H9 (cell line): ENCODE data around the gene DCPS. TPM values are rescaled to one million over a fixed set of nuclear protein-coding genes. Genes with fewer than 3 reads are reported as not detected.

Source experiments
- DNase-seq: peaks from one replicate; pipeline ENCODE4 v3.0.0-alpha.2; 2017
- H2AFZ ChIP-seq: one replicate; pipeline ENCODE4 v1.6.1; 2013; ENCODE audit warnings: mild to moderate bottlenecking, low read length, control low read depth, moderate library complexity
- H2AK5ac ChIP-seq: 2 replicates; pipeline ENCODE4 v1.6.1; 2013; ENCODE audit warnings: low read length, control low read depth, mixed read lengths; ENCODE audit not compliant: insufficient read length
- H2BK120ac ChIP-seq: one replicate; pipeline ENCODE4 v1.6.1; 2013; ENCODE audit warnings: low read depth, mild to moderate bottlenecking, low read length, control low read depth, inconsistent platforms; ENCODE audit not compliant: poor library complexity, severe bottlenecking
- H2BK12ac ChIP-seq: 2 replicates; pipeline ENCODE4 v1.6.1; 2013; ENCODE audit warnings: low read length, control low read depth, mixed read lengths, low read depth; ENCODE audit not compliant: insufficient read length
- H2BK15ac ChIP-seq: 2 replicates; pipeline ENCODE4 v1.6.1; 2013; ENCODE audit warnings: low read depth, low read length, control low read depth
- H2BK20ac ChIP-seq: one replicate; pipeline ENCODE4 v1.6.1; 2013; ENCODE audit warnings: low read depth, mild to moderate bottlenecking, low read length, control low read depth, inconsistent platforms; ENCODE audit not compliant: poor library complexity, severe bottlenecking
- H2BK5ac ChIP-seq: 2 replicates; pipeline ENCODE4 v1.6.1; 2013; ENCODE audit warnings: low read length, control low read depth, mixed read lengths; ENCODE audit not compliant: insufficient read length
- H3K14ac ChIP-seq: 2 replicates; pipeline ENCODE4 v1.6.1; 2013; ENCODE audit warnings: low read length, control low read depth; ENCODE audit not compliant: insufficient read depth
- H3K18ac ChIP-seq: 2 replicates; pipeline ENCODE4 v1.6.1; 2013; ENCODE audit warnings: low read depth, mild to moderate bottlenecking, mixed read lengths, low read length, control low read depth; ENCODE audit not compliant: insufficient read length
- H3K23ac ChIP-seq: 2 replicates; pipeline ENCODE4 v1.6.1; 2013; ENCODE audit warnings: low read length, control low read depth, mixed read lengths, low read depth; ENCODE audit not compliant: insufficient read length
- H3K23me2 ChIP-seq: 2 replicates; pipeline ENCODE4 v1.6.1; 2013; ENCODE audit warnings: low read depth, mild to moderate bottlenecking, mixed read lengths, low read length, control low read depth; ENCODE audit not compliant: insufficient read length, poor library complexity, severe bottlenecking
- H3K27ac ChIP-seq: 2 replicates; pipeline ENCODE4 v1.5.1; 2013; ENCODE audit warnings: low read length, control low read depth, mixed read lengths, low read depth; ENCODE audit not compliant: insufficient read length
- H3K27me3 ChIP-seq: 2 replicates; pipeline ENCODE4 v1.6.1; 2013; ENCODE audit warnings: low read length, control low read depth, inconsistent platforms; ENCODE audit not compliant: insufficient read depth
- H3K4ac ChIP-seq: 2 replicates; pipeline ENCODE4 v1.6.1; 2013; ENCODE audit warnings: low read depth, mild to moderate bottlenecking, control low read depth, inconsistent platforms, low read length, moderate library complexity
- H3K4me1 ChIP-seq: 2 replicates; pipeline ENCODE4 v1.6.1; 2013; ENCODE audit warnings: low read length, control low read depth, inconsistent platforms; ENCODE audit not compliant: insufficient read depth
- H3K4me2 ChIP-seq: 2 replicates; pipeline ENCODE4 v1.6.1; 2013; ENCODE audit warnings: low read length, control low read depth, mixed read lengths; ENCODE audit not compliant: insufficient read length, insufficient read depth
- H3K56ac ChIP-seq: 2 replicates; pipeline ENCODE4 v1.6.1; 2013; ENCODE audit warnings: low read depth, mild to moderate bottlenecking, mixed read lengths, low read length, control low read depth; ENCODE audit not compliant: insufficient read length
- H3K79me1 ChIP-seq: 2 replicates; pipeline ENCODE4 v1.6.1; 2013; ENCODE audit warnings: low read depth, mild to moderate bottlenecking, moderate library complexity, low read length, control low read depth, inconsistent platforms; ENCODE audit not compliant: insufficient read depth, poor library complexity, severe bottlenecking
- H3K79me2 ChIP-seq: 2 replicates; pipeline ENCODE4 v1.6.1; 2013; ENCODE audit warnings: low read length, control low read depth, inconsistent platforms; ENCODE audit not compliant: insufficient read depth
- H3K9ac ChIP-seq: 2 replicates; pipeline ENCODE4 v1.6.1; 2013; ENCODE audit warnings: low read length, control low read depth, mixed read lengths; ENCODE audit not compliant: insufficient read length; ENCODE audit errors: extremely low read depth
- H3K9me3 ChIP-seq: one replicate; pipeline ENCODE4 v1.6.1; 2013; ENCODE audit warnings: low read depth, low read length, inconsistent platforms; ENCODE audit not compliant: control insufficient read depth
- H3T11ph ChIP-seq: one replicate; pipeline ENCODE4 v1.6.1; 2013; ENCODE audit warnings: mild to moderate bottlenecking, low read length, control low read depth, inconsistent platforms
- H4K20me1 ChIP-seq: one replicate; pipeline ENCODE4 v1.6.1; 2013; ENCODE audit not compliant: control insufficient read depth, insufficient read length, insufficient read depth
- H4K5ac ChIP-seq: 2 replicates; pipeline ENCODE4 v1.6.1; 2013; ENCODE audit warnings: low read depth, mild to moderate bottlenecking, mixed read lengths, low read length, control low read depth; ENCODE audit not compliant: insufficient read length
- H4K8ac ChIP-seq: replicated peaks from 2 replicates; pipeline ENCODE4 v1.6.1; 2013; ENCODE audit warnings: low read length, control low read depth, mixed read lengths, low read depth; ENCODE audit not compliant: insufficient read length
- H4K91ac ChIP-seq: 2 replicates; pipeline ENCODE4 v1.6.1; 2013; ENCODE audit warnings: low read depth, mild to moderate bottlenecking, moderate library complexity, mixed read lengths, low read length, control low read depth; ENCODE audit not compliant: insufficient read length
- H3K27ac Mint-ChIP-seq, 3 experiments: 2 replicates in 2 of 3; 3 replicates in 1 of 3; pipeline ENCODE4 v1.8.0; 2020 to 2021; ENCODE audit warnings: mixed read lengths in 3 of 3, mild to moderate bottlenecking in 1 of 3, moderate library complexity in 1 of 3
- H3K27me3 Mint-ChIP-seq: 2 replicates; pipeline ENCODE4 v1.8.0; 2021; ENCODE audit warnings: low read depth, mild to moderate bottlenecking, moderate library complexity, mixed read lengths
- H3K36me3 Mint-ChIP-seq, 3 experiments: 2 replicates in 2 of 3; 3 replicates in 1 of 3; pipeline ENCODE4 v1.8.0; 2020 to 2021; ENCODE audit warnings: low read depth in 3 of 3, mixed read lengths in 3 of 3; ENCODE audit not compliant: insufficient read depth in 1 of 3
- H3K4me1 Mint-ChIP-seq, 2 experiments: 2 replicates each; pipeline ENCODE4 v1.8.0; 2020; ENCODE audit warnings: mixed read lengths in 2 of 2
- H3K4me3 Mint-ChIP-seq, 2 experiments: 2 replicates in 1 of 2; 3 replicates in 1 of 2; pipeline ENCODE4 v1.8.0; 2020 to 2021; ENCODE audit warnings: mild to moderate bottlenecking in 2 of 2, mixed read lengths in 2 of 2, moderate library complexity in 1 of 2
- H3K9me3 Mint-ChIP-seq, 2 experiments: 2 replicates in 1 of 2; 3 replicates in 1 of 2; pipeline ENCODE4 v1.8.0; 2020; ENCODE audit warnings: mild to moderate bottlenecking in 2 of 2, mixed read lengths in 2 of 2, moderate library complexity in 1 of 2
- WGBS: extraction: QIAGEN DNeasy Blood & Tissue Kit; methylation state at CpG from one replicate; pipeline ENCODE4 v1.1.7; 2013; ENCODE audit warnings: missing lambda C conversion rate, low lambda C conversion rate, mixed read lengths; ENCODE audit not compliant: insufficient read length; ENCODE audit errors: extremely low coverage; 5-methylcytosine and 5-hydroxymethylcytosine counted together
- total RNA-seq: library from RNA; stranded (reverse); gene quantifications from 2 replicates; pipeline ENCODE4 v1.2.1, GENCODE V29; 2021
- TF ChIP-seq, protein P1 (sequence below): fragments of 200-600 bp; sonication (generic); conservative IDR thresholded peaks from 3 replicates; pipeline ENCODE4 v1.8.0; 2021; ENCODE audit warnings: antibody characterized with exemption, mild to moderate bottlenecking

The DCPS gene
- total RNA-seq, 1 experiment from 2014 or later, result 27.7 TPM

DNA sequence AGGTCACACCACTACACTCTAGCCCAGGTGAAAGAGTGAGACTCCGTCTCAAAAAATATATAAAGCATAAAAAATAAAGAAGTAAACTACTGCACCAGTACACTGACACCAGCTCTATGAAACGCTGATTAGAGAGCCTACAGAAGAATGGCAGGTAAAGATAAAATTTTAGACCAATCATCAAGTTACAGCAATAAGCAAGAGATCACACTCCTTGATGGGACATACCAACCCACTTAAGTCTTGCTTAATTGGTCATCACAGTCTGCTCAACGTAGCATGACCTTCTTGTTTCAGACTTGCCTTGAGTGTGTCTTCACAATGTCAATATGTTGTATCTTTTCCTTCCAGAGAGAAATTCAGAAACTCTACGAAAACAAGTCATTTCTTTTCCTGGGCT lies 47.6 kb upstream of the DCPS start:
- H3K23ac ChIP-seq, result no peak overlapping the region
- H4K91ac ChIP-seq, result no peak overlapping the region
- no peak overlapping the region for H2BK20ac ChIP-seq
- no peaks in the 10 kb centered on the region for H3K79me1 ChIP-seq
- no peak overlapping the region for H3K14ac ChIP-seq
- Mint-ChIP-seq H3K4me3 (no peak overlapping the region), H3K9me3 (no peaks in the 10 kb centered on the region), H3K4me1 (no peaks in the 10 kb centered on the region), H3K36me3 (peaks cover 7 to 59% (median 41%) of the 10 kb centered on the region in 3 experiments; a peak in 5 of 7 replicates), H3K27ac (no peak overlapping the region), H3K27me3 (no peaks in the 10 kb centered on the region)
- H4K8ac ChIP-seq, result no peak overlapping the region
- no peaks in the 10 kb centered on the region for H3K9me3 ChIP-seq
- H2AK5ac ChIP-seq, result no peak overlapping the region
- no peak overlapping the region for H2BK5ac ChIP-seq
- H2AFZ ChIP-seq, result no peak overlapping the region
- H3K56ac ChIP-seq, result no peak overlapping the region
- no peaks in the 10 kb centered on the region for H3K23me2 ChIP-seq
- no peak overlapping the region for H3K18ac ChIP-seq
- no peak overlapping the region for H2BK120ac ChIP-seq
- H4K20me1 ChIP-seq, result no peaks in the 10 kb centered on the region
- no peak overlapping the region for H2BK15ac ChIP-seq
- H3K27me3 ChIP-seq, result no peaks in the 10 kb centered on the region; the same call in 1 of the 2 replicates
- H4K5ac ChIP-seq, result no peak overlapping the region
- no peaks in the 10 kb centered on the region for H3K4me1 ChIP-seq
- no peak overlapping the region for H3K27ac ChIP-seq
- H3K4me2 ChIP-seq, result no peak overlapping the region
- no peak overlapping the region for H3K9ac ChIP-seq
- no peak overlapping the region for H3T11ph ChIP-seq
- no peak overlapping the region for H2BK12ac ChIP-seq
- no peak overlapping the region for H3K4ac ChIP-seq
- WGBS, result no CpG with 5 or more reads among the region's 4 CpGs
- no peaks in the 10 kb centered on the region for H3K79me2 ChIP-seq
- TF ChIP-seq, protein P1, sequence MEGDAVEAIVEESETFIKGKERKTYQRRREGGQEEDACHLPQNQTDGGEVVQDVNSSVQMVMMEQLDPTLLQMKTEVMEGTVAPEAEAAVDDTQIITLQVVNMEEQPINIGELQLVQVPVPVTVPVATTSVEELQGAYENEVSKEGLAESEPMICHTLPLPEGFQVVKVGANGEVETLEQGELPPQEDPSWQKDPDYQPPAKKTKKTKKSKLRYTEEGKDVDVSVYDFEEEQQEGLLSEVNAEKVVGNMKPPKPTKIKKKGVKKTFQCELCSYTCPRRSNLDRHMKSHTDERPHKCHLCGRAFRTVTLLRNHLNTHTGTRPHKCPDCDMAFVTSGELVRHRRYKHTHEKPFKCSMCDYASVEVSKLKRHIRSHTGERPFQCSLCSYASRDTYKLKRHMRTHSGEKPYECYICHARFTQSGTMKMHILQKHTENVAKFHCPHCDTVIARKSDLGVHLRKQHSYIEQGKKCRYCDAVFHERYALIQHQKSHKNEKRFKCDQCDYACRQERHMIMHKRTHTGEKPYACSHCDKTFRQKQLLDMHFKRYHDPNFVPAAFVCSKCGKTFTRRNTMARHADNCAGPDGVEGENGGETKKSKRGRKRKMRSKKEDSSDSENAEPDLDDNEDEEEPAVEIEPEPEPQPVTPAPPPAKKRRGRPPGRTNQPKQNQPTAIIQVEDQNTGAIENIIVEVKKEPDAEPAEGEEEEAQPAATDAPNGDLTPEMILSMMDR, result no peak
- no peak for DNase-seq
